ENCODE measurements around the gene MXD3. TPM values are rescaled to one million over a fixed set of nuclear protein-coding genes. Genes with fewer than 3 reads are reported as not detected.

MXD3 gene
- total and polyA plus RNA-seq, 2 donors (not counting 3 experiments of a cell fraction or from before 2014, with no cell fraction given): 38.4 to 44.2 TPM

GRCh38 chr5:177316005-177316404 is 4.3 kb upstream of the MXD3 start:
- Histone ChIP-seq H3K27ac (ENCODE audit: insufficient read depth, low read depth, low read length) (no peak overlapping the region), H3K4me3 (replicated peaks in 1 of 3; ENCODE audit: insufficient read depth in 1 of 3, low read depth in 1 of 3, low read length in 3 of 3) (no peak overlapping the region), H3K9ac (replicated peaks; ENCODE audit: extremely low read depth, insufficient read depth, low read length) (no peak overlapping the region), H2AFZ (ENCODE audit: low read depth, low read length) (no peak overlapping the region), H3K36me3 (ENCODE audit: control insufficient read depth in 2 of 2, extremely low read depth in 1 of 2, insufficient read depth in 2 of 2, low read length in 2 of 2) (peaks cover 0 to 5% of the 10 kb centered on the region in 2 experiments), H3K9me3 (replicated peaks; ENCODE audit: control insufficient read depth, insufficient read depth, low read length) (no peaks in the 10 kb centered on the region), H3K79me2 (ENCODE audit: control insufficient read depth, insufficient read depth, low read length) (peaks cover 4% of the 10 kb centered on the region), H3K4me1 (ENCODE audit: control insufficient read depth, extremely low read depth, insufficient read depth, low read length) (peaks cover 11% of the 10 kb centered on the region), H3K9me1 (replicated peaks; ENCODE audit: control insufficient read depth, extremely low read depth, insufficient read depth, low read length) (no peaks in the 10 kb centered on the region), H4K20me1 (replicated peaks; ENCODE audit: control insufficient read depth, extremely low read depth, insufficient read depth, low read length) (no peaks in the 10 kb centered on the region), H3K4me2 (ENCODE audit: insufficient read depth, low read length) (no peak overlapping the region), H3K27me3 (ENCODE audit: control insufficient read depth in 2 of 2, insufficient read depth in 2 of 2, low read length in 2 of 2) (no peaks in the 10 kb centered on the region)
- intact Hi-C loops (cut with micrococcal nuclease): no loop called here
- dilution Hi-C loops (cut with MboI; ENCODE audit: extremely low pct_ligation_motif_present, low sequenced_read_pairs): no loop called here
- no peak for DNase-seq (ENCODE audit: low read depth, low spot score)
- ChIA-PET CTCF (interaction anchor here (1.0 to 2.7 kb wide), 7 partner anchors 12 to 202 kb away, joined by 3 to 12 read pairs (median 4); no protein-coding TSS in a partner anchor), POLR2A (no interaction called here)
- no peak for FAIRE-seq
- no TSS peak for BruUV-seq (replicated peaks)
- TF ChIP-seq POLR2AphosphoS5 (IDR thresholded peaks at IDR 0.05; ENCODE audit: insufficient read depth, low read depth, low read length) (no peak), MAX (IDR thresholded peaks at IDR 0.05; ENCODE audit: insufficient read depth, insufficient read length) (no peak), POLR2A (IDR thresholded peaks at IDR 0.05; ENCODE audit: low read depth, low read length) (no peak), FOS (IDR thresholded peaks at IDR 0.05; ENCODE audit: borderline replicate concordance, insufficient read depth, low read length) (no peak), EZH2 (IDR thresholded peaks at IDR 0.05; ENCODE audit: borderline replicate concordance, low read depth, low read length, severe bottlenecking) (no peak), MYC (IDR thresholded peaks at IDR 0.05; ENCODE audit: low read depth, low read length) (no peak), GATA2 (IDR thresholded peaks at IDR 0.05; ENCODE audit: insufficient read depth, insufficient read length, low read depth, low read length) (no peak), JUN (IDR thresholded peaks at IDR 0.05; ENCODE audit: borderline replicate concordance, insufficient read depth, insufficient read length, low read depth) (no peak)
- TF ChIP-seq, protein P1, sequence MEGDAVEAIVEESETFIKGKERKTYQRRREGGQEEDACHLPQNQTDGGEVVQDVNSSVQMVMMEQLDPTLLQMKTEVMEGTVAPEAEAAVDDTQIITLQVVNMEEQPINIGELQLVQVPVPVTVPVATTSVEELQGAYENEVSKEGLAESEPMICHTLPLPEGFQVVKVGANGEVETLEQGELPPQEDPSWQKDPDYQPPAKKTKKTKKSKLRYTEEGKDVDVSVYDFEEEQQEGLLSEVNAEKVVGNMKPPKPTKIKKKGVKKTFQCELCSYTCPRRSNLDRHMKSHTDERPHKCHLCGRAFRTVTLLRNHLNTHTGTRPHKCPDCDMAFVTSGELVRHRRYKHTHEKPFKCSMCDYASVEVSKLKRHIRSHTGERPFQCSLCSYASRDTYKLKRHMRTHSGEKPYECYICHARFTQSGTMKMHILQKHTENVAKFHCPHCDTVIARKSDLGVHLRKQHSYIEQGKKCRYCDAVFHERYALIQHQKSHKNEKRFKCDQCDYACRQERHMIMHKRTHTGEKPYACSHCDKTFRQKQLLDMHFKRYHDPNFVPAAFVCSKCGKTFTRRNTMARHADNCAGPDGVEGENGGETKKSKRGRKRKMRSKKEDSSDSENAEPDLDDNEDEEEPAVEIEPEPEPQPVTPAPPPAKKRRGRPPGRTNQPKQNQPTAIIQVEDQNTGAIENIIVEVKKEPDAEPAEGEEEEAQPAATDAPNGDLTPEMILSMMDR (IDR thresholded peaks at IDR 0.05; ENCODE audit: extremely low read depth in 1 of 2, insufficient read depth in 1 of 2, low read depth in 1 of 2, low read length in 2 of 2): no peak

Measured in endothelial cell of umbilical vein (primary cell).